ENCODE data around the gene DEFB126.

DNA sequence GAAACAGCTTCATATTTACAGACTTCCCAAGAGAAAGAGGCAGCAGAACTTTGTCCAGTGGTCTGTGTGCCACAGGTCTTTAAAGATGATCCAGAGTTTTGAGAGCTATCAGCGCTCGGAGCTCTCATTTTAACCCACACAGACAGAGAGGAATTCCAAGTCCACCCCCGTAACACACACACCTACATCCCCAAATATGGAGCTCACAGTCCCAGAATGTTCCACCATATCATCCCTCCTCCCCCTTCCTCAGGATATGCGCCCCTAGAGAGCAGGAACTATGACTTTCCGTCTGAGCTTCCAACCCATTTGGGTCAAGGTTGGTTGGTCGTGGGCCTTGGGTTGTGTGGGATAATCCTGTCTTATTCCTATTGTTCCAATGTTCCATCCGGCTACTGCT, 47.2 kb downstream of the DEFB126 start, which contains the start of gene DEFB128:
- TF ChIP-seq, protein P1, sequence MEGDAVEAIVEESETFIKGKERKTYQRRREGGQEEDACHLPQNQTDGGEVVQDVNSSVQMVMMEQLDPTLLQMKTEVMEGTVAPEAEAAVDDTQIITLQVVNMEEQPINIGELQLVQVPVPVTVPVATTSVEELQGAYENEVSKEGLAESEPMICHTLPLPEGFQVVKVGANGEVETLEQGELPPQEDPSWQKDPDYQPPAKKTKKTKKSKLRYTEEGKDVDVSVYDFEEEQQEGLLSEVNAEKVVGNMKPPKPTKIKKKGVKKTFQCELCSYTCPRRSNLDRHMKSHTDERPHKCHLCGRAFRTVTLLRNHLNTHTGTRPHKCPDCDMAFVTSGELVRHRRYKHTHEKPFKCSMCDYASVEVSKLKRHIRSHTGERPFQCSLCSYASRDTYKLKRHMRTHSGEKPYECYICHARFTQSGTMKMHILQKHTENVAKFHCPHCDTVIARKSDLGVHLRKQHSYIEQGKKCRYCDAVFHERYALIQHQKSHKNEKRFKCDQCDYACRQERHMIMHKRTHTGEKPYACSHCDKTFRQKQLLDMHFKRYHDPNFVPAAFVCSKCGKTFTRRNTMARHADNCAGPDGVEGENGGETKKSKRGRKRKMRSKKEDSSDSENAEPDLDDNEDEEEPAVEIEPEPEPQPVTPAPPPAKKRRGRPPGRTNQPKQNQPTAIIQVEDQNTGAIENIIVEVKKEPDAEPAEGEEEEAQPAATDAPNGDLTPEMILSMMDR (IDR thresholded peaks at IDR 0.05; ENCODE audit: insufficient read depth, low read length), result no peak
- TF ChIP-seq SPI1 (IDR thresholded peaks at IDR 0.05; ENCODE audit: borderline replicate concordance, low read depth), result no peak
- TF ChIP-seq, protein P2, sequence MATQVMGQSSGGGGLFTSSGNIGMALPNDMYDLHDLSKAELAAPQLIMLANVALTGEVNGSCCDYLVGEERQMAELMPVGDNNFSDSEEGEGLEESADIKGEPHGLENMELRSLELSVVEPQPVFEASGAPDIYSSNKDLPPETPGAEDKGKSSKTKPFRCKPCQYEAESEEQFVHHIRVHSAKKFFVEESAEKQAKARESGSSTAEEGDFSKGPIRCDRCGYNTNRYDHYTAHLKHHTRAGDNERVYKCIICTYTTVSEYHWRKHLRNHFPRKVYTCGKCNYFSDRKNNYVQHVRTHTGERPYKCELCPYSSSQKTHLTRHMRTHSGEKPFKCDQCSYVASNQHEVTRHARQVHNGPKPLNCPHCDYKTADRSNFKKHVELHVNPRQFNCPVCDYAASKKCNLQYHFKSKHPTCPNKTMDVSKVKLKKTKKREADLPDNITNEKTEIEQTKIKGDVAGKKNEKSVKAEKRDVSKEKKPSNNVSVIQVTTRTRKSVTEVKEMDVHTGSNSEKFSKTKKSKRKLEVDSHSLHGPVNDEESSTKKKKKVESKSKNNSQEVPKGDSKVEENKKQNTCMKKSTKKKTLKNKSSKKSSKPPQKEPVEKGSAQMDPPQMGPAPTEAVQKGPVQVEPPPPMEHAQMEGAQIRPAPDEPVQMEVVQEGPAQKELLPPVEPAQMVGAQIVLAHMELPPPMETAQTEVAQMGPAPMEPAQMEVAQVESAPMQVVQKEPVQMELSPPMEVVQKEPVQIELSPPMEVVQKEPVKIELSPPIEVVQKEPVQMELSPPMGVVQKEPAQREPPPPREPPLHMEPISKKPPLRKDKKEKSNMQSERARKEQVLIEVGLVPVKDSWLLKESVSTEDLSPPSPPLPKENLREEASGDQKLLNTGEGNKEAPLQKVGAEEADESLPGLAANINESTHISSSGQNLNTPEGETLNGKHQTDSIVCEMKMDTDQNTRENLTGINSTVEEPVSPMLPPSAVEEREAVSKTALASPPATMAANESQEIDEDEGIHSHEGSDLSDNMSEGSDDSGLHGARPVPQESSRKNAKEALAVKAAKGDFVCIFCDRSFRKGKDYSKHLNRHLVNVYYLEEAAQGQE (IDR thresholded peaks at IDR 0.05; ENCODE audit: insufficient replicate concordance, low read depth), result no peak
- no peak for TF ChIP-seq POLR2AphosphoS5 (IDR thresholded peaks at IDR 0.05; ENCODE audit: low read depth)
